Gastroesophageal sphincter (tissue), 2 donors: ENCODE data around the gene ZNF282.

Experiments
- EP300 ChIP-seq: sonication (generic); formaldehyde crosslinking; IDR thresholded peaks from one replicate; pipeline ENCODE4 v1.6.1; 2017; ENCODE audit warnings: antibody characterized with exemption, mild to moderate bottlenecking
- POLR2A ChIP-seq, 2 donors: fragments of 450-650 bp; IDR thresholded peaks; one replicate each; pipeline ENCODE4 v1.6.1; 2017; ENCODE audit warnings: antibody characterized with exemption in 2 of 2, mild to moderate bottlenecking in 2 of 2, moderate library complexity in 1 of 2

GRCh38 chr7:149225106-149225505, 29.8 kb downstream of the ZNF282 start:
- TF ChIP-seq POLR2A (IDR thresholded peaks at IDR 0.05) (no peak), EP300 (no peak)
